ENCODE measurements around the gene TAX1BP1.

DNA sequence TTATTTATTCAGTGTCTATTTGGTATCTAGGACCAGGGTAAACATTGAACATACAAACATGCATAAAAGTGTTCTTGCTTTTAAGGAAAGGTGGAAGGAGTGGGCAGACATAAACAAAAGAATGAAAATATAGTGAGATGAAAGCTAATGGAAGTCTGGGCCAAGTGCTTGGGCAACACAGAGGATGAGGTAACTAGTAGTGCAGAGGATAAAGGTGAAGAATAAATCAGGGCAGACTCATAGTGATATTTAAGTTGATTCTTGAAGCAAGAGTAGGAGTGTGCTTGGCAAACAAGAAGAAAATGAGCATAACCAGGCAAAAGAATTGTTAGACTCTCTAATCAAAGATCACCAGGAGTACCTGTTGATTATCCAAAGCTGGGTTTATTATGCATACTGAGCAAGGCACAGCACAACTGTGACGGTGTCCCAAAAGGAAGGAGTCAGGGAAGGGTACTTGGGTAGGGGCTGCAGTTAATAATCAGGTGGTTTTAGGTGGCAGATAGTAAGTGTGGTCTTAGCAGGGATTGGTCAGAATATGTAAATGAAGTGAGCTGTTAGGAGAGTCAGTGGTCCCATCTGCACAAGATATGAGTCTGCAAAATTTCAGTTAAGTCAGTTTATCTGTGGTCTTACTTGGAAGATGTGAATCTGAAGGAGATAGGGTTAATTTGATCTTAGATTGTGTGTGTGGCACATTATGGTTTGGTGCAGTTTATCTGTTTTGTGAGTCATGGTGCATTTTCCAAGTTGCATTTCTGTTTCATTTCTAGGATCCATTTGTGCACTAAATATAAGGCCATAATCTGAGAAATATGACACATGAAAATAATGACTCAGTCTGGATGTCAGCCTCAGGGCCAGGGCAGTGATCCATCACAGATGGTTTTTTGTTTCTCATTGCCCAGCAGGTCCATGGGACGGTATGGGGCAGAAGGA lies 30.6 kb upstream of the TAX1BP1 start:
- TF ChIP-seq, protein P1, sequence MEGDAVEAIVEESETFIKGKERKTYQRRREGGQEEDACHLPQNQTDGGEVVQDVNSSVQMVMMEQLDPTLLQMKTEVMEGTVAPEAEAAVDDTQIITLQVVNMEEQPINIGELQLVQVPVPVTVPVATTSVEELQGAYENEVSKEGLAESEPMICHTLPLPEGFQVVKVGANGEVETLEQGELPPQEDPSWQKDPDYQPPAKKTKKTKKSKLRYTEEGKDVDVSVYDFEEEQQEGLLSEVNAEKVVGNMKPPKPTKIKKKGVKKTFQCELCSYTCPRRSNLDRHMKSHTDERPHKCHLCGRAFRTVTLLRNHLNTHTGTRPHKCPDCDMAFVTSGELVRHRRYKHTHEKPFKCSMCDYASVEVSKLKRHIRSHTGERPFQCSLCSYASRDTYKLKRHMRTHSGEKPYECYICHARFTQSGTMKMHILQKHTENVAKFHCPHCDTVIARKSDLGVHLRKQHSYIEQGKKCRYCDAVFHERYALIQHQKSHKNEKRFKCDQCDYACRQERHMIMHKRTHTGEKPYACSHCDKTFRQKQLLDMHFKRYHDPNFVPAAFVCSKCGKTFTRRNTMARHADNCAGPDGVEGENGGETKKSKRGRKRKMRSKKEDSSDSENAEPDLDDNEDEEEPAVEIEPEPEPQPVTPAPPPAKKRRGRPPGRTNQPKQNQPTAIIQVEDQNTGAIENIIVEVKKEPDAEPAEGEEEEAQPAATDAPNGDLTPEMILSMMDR (conservative IDR thresholded peaks at IDR 0.05; ENCODE audit: low read length), result no peak
- TF ChIP-seq EZH2phosphoT487 (IDR thresholded peaks at IDR 0.05; ENCODE audit: borderline replicate concordance, low read depth, low read length), result no peak

Measured in OCI-LY7 (cell line).